Activated naive CD8-positive, alpha-beta T cell treated with anti-CD3 and anti-CD28 coated beads, Interleukin-2, amount 10 ng/mL, durations not matched to agents 7 days and 5 days (primary cell): Measurements from ENCODE around the gene APOLD1. TPM values are rescaled to one million over a fixed set of nuclear protein-coding genes. Genes with fewer than 3 reads are reported as not detected.
"Not testable (repeated sequence)": the region's sequence is repeated elsewhere in the genome, so short reads cannot be mapped to it uniquely, and the experiment has no call there.

Experiments
- ATAC-seq: fragments of 150-1000 bp; cut with Tn5 transposase; one replicate; pipeline ENCODE4 v1.10.0; 2021; ENCODE audit warnings: low read depth, moderate library complexity
- POLR2A ChIA-PET: fragments of 350-600 bp; sonication (Branson Sonifier 250); formaldehyde crosslinking; loops from one replicate; lab custom pipeline; 2021; ENCODE audit warnings: antibody characterized with exemption; lab: Charles Lee
- DNase-seq: peaks from one replicate; pipeline ENCODE4 v3.0.0; 2021
- H3K27ac Mint-ChIP-seq: one replicate; pipeline ENCODE4 v1.8.0; 2022; ENCODE audit warnings: mild to moderate bottlenecking, mixed read lengths
- H3K27me3 Mint-ChIP-seq: one replicate; pipeline ENCODE4 v1.8.0; 2022; ENCODE audit warnings: mild to moderate bottlenecking, moderate library complexity, mixed read lengths
- H3K36me3 Mint-ChIP-seq: one replicate; pipeline ENCODE4 v1.8.0; 2021; ENCODE audit warnings: mild to moderate bottlenecking, mixed read lengths
- H3K4me1 Mint-ChIP-seq: one replicate; pipeline ENCODE4 v1.8.0; 2021; ENCODE audit warnings: mixed read lengths
- H3K4me3 Mint-ChIP-seq: one replicate; pipeline ENCODE4 v1.8.0; 2022; ENCODE audit warnings: mild to moderate bottlenecking, moderate library complexity, mixed read lengths
- H3K9me3 Mint-ChIP-seq: one replicate; pipeline ENCODE4 v1.8.0; 2021; ENCODE audit warnings: mixed read lengths
- total RNA-seq, 2 experiments: library from RNA; stranded (reverse); gene quantifications; one replicate each; pipeline ENCODE4 v1.2.3, GENCODE V29; 2021

The APOLD1 gene
- total RNA-seq, 2 experiments from 2014 or later, result 10.3 to 12.1 TPM

GRCh38 chr12:12790956-12791355 is 5.5 kb downstream of the APOLD1 start:
- DNase-seq (no peak), ATAC-seq (no peak)
- Mint-ChIP-seq H3K27ac (no peak overlapping the region), H3K36me3 (no peaks in the 10 kb centered on the region), H3K27me3 (no peaks in the 10 kb centered on the region), H3K4me3 (no peak overlapping the region), H3K4me1 (peaks cover 18% of the 10 kb centered on the region), H3K9me3 (no peaks in the 10 kb centered on the region)
- POLR2A ChIA-PET, result no interaction called here

GRCh38 chr12:12791756-12792369 is 6.4 kb downstream of the APOLD1 start:
- Mint-ChIP-seq H3K4me1 (peaks cover 16% of the 10 kb centered on the region), H3K36me3 (no peaks in the 10 kb centered on the region), H3K27ac (no peak overlapping the region), H3K9me3 (no peaks in the 10 kb centered on the region), H3K27me3 (no peaks in the 10 kb centered on the region), H3K4me3 (no peak overlapping the region)
- ATAC-seq, result no peak
- POLR2A ChIA-PET, result interaction anchor here (2.2 kb wide), 1 partner anchor 11 kb away, joined by 8 read pairs; no protein-coding TSS in a partner anchor
- no peak for DNase-seq

- Mint-ChIP-seq H3K36me3 (peaks cover 2% of the 10 kb centered on the region), H3K4me3 (no peak overlapping the region), H3K4me1 (peaks cover 14% of the 10 kb centered on the region), H3K27ac (no peak overlapping the region), H3K27me3 (no peaks in the 10 kb centered on the region), H3K9me3 (no peaks in the 10 kb centered on the region)
- ATAC-seq, result no peak
- DNase-seq, result no peak
- POLR2A ChIA-PET, result interaction anchor here (0.9 to 2.2 kb wide), 2 partner anchors 11 to 13 kb away, joined by 3 to 8 read pairs; no protein-coding TSS in a partner anchor
Observed at GRCh38 chr12:12792421-12792820, 7.0 kb downstream of the APOLD1 start.

GRCh38 chr12:12794686-12795085 is 9.2 kb downstream of the APOLD1 start:
- peaks cover 11% of the 10 kb centered on the region for H3K36me3 Mint-ChIP-seq
- H3K4me3 Mint-ChIP-seq, result no peak overlapping the region
- POLR2A ChIA-PET, result interaction anchor here (1.0 kb wide), 1 partner anchor 12 kb away, joined by 4 read pairs; no protein-coding TSS in a partner anchor
- ATAC-seq (no peak), DNase-seq (no peak)
- H3K4me1 Mint-ChIP-seq, result peaks cover 12% of the 10 kb centered on the region
- peaks cover 3% of the 10 kb centered on the region for H3K27me3 Mint-ChIP-seq
- H3K27ac Mint-ChIP-seq, result no peak overlapping the region
- H3K9me3 Mint-ChIP-seq, result peaks cover 3% of the 10 kb centered on the region

- Mint-ChIP-seq H3K27me3 (peaks cover 3% of the 10 kb centered on the region), H3K4me1 (peaks cover 16% of the 10 kb centered on the region), H3K9me3 (peaks cover 5% of the 10 kb centered on the region), H3K36me3 (peaks cover 12% of the 10 kb centered on the region), H3K4me3 (no peak overlapping the region), H3K27ac (no peak overlapping the region)
- DNase-seq (no peak), ATAC-seq (no peak)
- POLR2A ChIA-PET, result no interaction called here
Observed at GRCh38 chr12:12796171-12796570, 10.7 kb downstream of the APOLD1 start.

- DNase-seq (no peak), ATAC-seq (no peak)
- H3K36me3 Mint-ChIP-seq, result peaks cover 15% of the 10 kb centered on the region
- peaks cover 6% of the 10 kb centered on the region for H3K9me3 Mint-ChIP-seq
- H3K27me3 Mint-ChIP-seq, result peaks cover 3% of the 10 kb centered on the region
- H3K4me3 Mint-ChIP-seq, result no peak overlapping the region
- peak overlapping the region; percentile 37 for H3K27ac Mint-ChIP-seq
- POLR2A ChIA-PET, result no interaction called here
- peaks cover 21% of the 10 kb centered on the region for H3K4me1 Mint-ChIP-seq
Observed at GRCh38 chr12:12796928-12797793, 11.7 kb downstream of the APOLD1 start.

- POLR2A ChIA-PET, result no interaction called here
- peaks cover 25% of the 10 kb centered on the region for H3K4me1 Mint-ChIP-seq
- H3K9me3 Mint-ChIP-seq, result peaks cover 7% of the 10 kb centered on the region
- peaks cover 18% of the 10 kb centered on the region for H3K36me3 Mint-ChIP-seq
- no peak overlapping the region for H3K4me3 Mint-ChIP-seq
- peaks cover 3% of the 10 kb centered on the region for H3K27me3 Mint-ChIP-seq
- ATAC-seq, result no peak
- no peak for DNase-seq
- H3K27ac Mint-ChIP-seq, result no peak overlapping the region
Observed at GRCh38 chr12:12797794-12798152, 12.3 kb downstream of the APOLD1 start.

GRCh38 chr12:12798480-12798879 is 13.0 kb downstream of the APOLD1 start:
- Mint-ChIP-seq H3K4me1 (peaks cover 31% of the 10 kb centered on the region), H3K9me3 (peaks cover 7% of the 10 kb centered on the region), H3K4me3 (no peak overlapping the region), H3K36me3 (peaks cover 19% of the 10 kb centered on the region), H3K27me3 (peaks cover 3% of the 10 kb centered on the region), H3K27ac (no peak overlapping the region)
- DNase-seq (no peak), ATAC-seq (no peak)
- POLR2A ChIA-PET, result interaction anchor here (1.6 kb wide), 1 partner anchor 15 kb away, joined by 5 read pairs; the partner anchor contains the start of gene DDX47

GRCh38 chr12:12799163-12799920 is 13.9 kb downstream of the APOLD1 start:
- peaks cover 3% of the 10 kb centered on the region for H3K27me3 Mint-ChIP-seq
- no peak overlapping the region for H3K4me3 Mint-ChIP-seq
- no peak for DNase-seq
- ATAC-seq, result no peak
- peaks cover 19% of the 10 kb centered on the region for H3K36me3 Mint-ChIP-seq
- POLR2A ChIA-PET, result interaction anchor here (0.6 to 1.6 kb wide), 2 partner anchors 14 to 77 kb away, joined by 4 to 5 read pairs; partner anchors contain the start of gene DDX47
- H3K4me1 Mint-ChIP-seq, result peaks cover 38% of the 10 kb centered on the region
- peaks cover 7% of the 10 kb centered on the region for H3K9me3 Mint-ChIP-seq
- no peak overlapping the region for H3K27ac Mint-ChIP-seq

- Mint-ChIP-seq H3K27me3 (peaks cover 3% of the 10 kb centered on the region), H3K27ac (peak overlapping the region; percentile 28), H3K36me3 (peaks cover 19% of the 10 kb centered on the region), H3K4me3 (no peak overlapping the region), H3K9me3 (peaks cover 7% of the 10 kb centered on the region), H3K4me1 (peaks cover 45% of the 10 kb centered on the region)
- POLR2A ChIA-PET, result interaction anchor here (0.6 to 0.7 kb wide), 2 partner anchors 76 to 78 kb away, joined by 3 to 4 read pairs; no protein-coding TSS in a partner anchor
- ATAC-seq (no peak), DNase-seq (no peak)
Observed at GRCh38 chr12:12800406-12801180, 15.1 kb downstream of the APOLD1 start.

- not testable (repeated sequence) for H3K27me3 Mint-ChIP-seq, DNase-seq, H3K27ac Mint-ChIP-seq, ATAC-seq, H3K9me3 Mint-ChIP-seq, H3K4me3 Mint-ChIP-seq
- Mint-ChIP-seq H3K36me3 (peaks cover 19% of the 10 kb centered on the region), H3K4me1 (peaks cover 51% of the 10 kb centered on the region)
- POLR2A ChIA-PET, result interaction anchor here (0.6 to 0.7 kb wide), 2 partner anchors 195 to 262 kb away, joined by 3 to 5 read pairs; no protein-coding TSS in a partner anchor
Observed at GRCh38 chr12:12801656-12802055, 16.2 kb downstream of the APOLD1 start.

GRCh38 chr12:12803186-12803585 is 17.7 kb downstream of the APOLD1 start:
- H3K4me3 Mint-ChIP-seq, result peak overlapping the region; percentile 82
- peak overlapping the region; percentile 92 for H3K27ac Mint-ChIP-seq
- peaks cover 3% of the 10 kb centered on the region for H3K27me3 Mint-ChIP-seq
- DNase-seq, result peak; percentile 51
- H3K36me3 Mint-ChIP-seq, result peaks cover 13% of the 10 kb centered on the region
- POLR2A ChIA-PET, result interaction anchor here (0.6 to 2.2 kb wide), 8 partner anchors 10 to 92 kb away, joined by 3 to 11 read pairs (median 4); partner anchors contain the start of gene DDX47
- peak; percentile 75 for ATAC-seq
- H3K4me1 Mint-ChIP-seq, result peaks cover 55% of the 10 kb centered on the region
- peaks cover 7% of the 10 kb centered on the region for H3K9me3 Mint-ChIP-seq
